ENCODE measurements around the gene BPIFA3. TPM values are rescaled to one million over a fixed set of nuclear protein-coding genes. Genes with fewer than 3 reads are reported as not detected.

BPIFA3 gene
- total RNA-seq, 4 donors from 2014 or later, result not detected

DNA sequence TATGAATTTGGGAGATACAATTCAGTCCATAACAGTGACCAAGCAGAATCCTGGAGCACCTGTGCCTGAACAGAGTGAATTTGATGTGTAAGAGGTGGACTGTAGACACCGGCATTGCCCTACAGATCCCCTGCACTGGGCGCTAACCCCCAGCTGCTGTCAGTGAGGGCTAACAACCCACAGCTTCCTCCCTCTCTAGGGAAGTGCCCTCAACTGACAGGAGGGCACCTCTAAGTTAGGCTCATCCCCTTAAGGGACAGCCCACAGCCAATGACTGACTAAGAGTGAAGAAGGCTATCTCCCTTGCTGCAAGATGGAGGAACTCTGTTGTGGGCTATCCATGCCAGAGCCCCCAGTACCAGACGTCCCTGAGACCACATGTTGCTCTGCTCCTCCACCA, 50.5 kb downstream of the BPIFA3 start:
- 75 to 88% methylated on average over 3 of the region's 3 CpGs for WGBS, 2 donors
- Histone ChIP-seq H3K9me3 (no peaks in the 10 kb centered on the region), H3K27me3 (no peaks in the 10 kb centered on the region), H3K36me3 (no peaks in the 10 kb centered on the region), H3K4me3 (replicated peaks in 1 of 3) (no peak overlapping the region), H3K4me1 (no peaks in the 10 kb centered on the region), H3K27ac (no peak overlapping the region)
- intact Hi-C loops (cut with DNase I), result no loop called here
- TF ChIP-seq POLR2A (IDR thresholded peaks at IDR 0.05) (no peak), CTCF (IDR thresholded peaks at IDR 0.05) (no peak)
- DNase-seq, result no peak

DNA sequence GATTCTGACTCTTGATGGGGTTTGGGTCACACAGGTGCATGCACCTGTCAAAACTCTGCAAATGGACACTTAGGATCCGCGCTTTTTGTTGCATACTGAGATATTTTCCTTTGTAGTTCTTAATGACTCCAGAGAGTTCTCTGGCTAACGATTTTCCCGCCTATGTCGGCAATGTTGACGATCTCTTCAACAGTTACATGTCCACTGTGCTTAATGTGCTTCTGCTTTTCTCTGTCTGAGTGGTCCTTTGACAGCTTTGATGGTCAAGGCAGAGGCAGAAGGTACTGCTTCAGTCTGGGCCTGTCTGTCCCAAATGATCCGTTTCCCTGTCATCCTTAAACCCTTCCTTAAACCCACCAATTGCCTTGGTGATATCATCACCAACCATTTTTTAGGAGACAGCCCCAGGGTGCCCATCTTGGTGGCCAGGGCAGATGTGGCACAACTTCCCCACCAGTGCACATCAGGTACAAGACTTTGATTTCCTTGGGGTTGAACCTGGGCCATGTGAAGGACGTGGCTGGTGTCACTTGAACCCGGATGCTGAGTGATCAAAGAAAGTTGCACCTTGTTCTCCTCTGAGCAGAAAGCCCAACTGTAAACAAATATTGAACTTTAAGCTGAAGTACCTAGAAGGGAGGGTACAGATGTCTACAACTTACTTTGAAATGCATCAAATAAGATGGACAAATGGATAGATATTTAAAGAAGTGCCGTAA, 55.2 kb downstream of the BPIFA3 start:
- Histone ChIP-seq H3K9me3 (no peaks in the 10 kb centered on the region), H3K27ac (no peak overlapping the region), H3K4me1 (no peaks in the 10 kb centered on the region), H3K4me3 (replicated peaks in 1 of 3) (no peak overlapping the region), H3K36me3 (no peaks in the 10 kb centered on the region), H3K27me3 (no peaks in the 10 kb centered on the region)
- 80 to 82% methylated on average over 10 of the region's 10 CpGs for WGBS, 2 donors
- intact Hi-C loops (cut with DNase I), result no loop called here
- no peak for DNase-seq
- no peak for TF ChIP-seq CTCF (IDR thresholded peaks at IDR 0.05)
- no peak for TF ChIP-seq POLR2A (IDR thresholded peaks at IDR 0.05)

- Histone ChIP-seq H3K27me3 (no peaks in the 10 kb centered on the region), H3K4me1 (no peaks in the 10 kb centered on the region), H3K36me3 (no peaks in the 10 kb centered on the region), H3K27ac (no peak overlapping the region), H3K4me3 (replicated peaks in 1 of 3) (no peak overlapping the region), H3K9me3 (no peaks in the 10 kb centered on the region)
- 56 to 62% methylated on average over 13 of the region's 13 CpGs for WGBS, 2 donors
- peak; percentile 13 to 17 for DNase-seq
- intact Hi-C loops (cut with DNase I), result no loop called here
- TF ChIP-seq CTCF (IDR thresholded peaks at IDR 0.05) (no peak), POLR2A (IDR thresholded peaks at IDR 0.05) (no peak)
These were observed 56.1 kb downstream of the BPIFA3 start for GRCh38 chr20:33273117-33273851.

DNA sequence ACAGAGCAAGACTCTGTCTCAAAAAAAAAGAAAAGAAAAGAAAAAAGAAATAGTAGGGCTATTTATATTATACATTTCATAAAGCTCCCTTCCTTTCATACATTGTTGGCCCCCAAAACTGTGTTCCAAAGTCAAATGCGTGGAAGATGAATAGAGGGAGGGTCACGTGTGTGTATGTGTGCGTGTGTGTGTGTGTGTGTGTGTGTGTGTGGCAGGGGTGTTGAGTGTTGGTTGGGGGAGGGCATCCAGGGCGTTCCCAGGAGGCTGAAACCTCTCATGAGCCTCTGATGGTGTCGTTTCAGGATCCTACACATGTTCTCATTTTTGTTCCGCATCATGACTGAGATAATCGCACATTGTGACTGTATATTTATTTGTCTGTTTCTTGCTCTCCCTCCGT, 58.1 kb downstream of the BPIFA3 start:
- Histone ChIP-seq H3K9me3 (no peaks in the 10 kb centered on the region), H3K27ac (no peak overlapping the region), H3K4me3 (replicated peaks in 1 of 3) (no peak overlapping the region), H3K36me3 (no peaks in the 10 kb centered on the region), H3K27me3 (no peaks in the 10 kb centered on the region), H3K4me1 (peaks cover 3 to 9% of the 10 kb centered on the region in 2 donors)
- WGBS, 2 donors, result 83 to 86% methylated on average over 8 of the region's 8 CpGs
- TF ChIP-seq POLR2A (IDR thresholded peaks at IDR 0.05) (no peak), CTCF (IDR thresholded peaks at IDR 0.05) (no peak)
- DNase-seq, result no peak
- intact Hi-C loops (cut with DNase I), result no loop called here

DNA sequence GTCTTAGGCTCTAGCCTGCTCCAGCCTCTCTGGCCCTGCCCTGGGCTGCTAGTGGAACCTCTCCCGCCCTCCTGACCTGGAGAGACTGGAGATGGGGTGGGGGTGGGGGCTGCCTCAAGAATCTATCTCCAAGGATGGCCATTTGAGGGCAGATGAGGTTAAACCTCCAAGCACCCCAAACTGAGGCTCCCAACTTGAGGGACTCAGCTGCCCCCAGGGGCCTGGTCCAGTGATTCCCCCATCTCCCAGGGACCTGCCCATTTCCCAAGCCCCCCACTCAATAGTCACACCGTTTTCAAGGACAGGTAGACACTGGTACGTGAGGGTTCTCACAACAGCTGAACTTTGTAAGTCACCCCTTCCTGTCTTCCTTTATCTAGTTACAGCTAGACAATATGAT, 58.7 kb downstream of the BPIFA3 start:
- Histone ChIP-seq H3K27ac (no peak overlapping the region), H3K4me1 (peaks cover 8 to 16% of the 10 kb centered on the region in 2 donors), H3K36me3 (no peaks in the 10 kb centered on the region), H3K27me3 (no peaks in the 10 kb centered on the region), H3K9me3 (no peaks in the 10 kb centered on the region), H3K4me3 (replicated peaks in 1 of 3) (no peak overlapping the region)
- intact Hi-C loops (cut with DNase I), result no loop called here
- no peak for DNase-seq
- no peak for TF ChIP-seq POLR2A (IDR thresholded peaks at IDR 0.05)
- no peak for TF ChIP-seq CTCF (IDR thresholded peaks at IDR 0.05)
- 74 to 78% methylated on average over 3 of the region's 3 CpGs for WGBS, 2 donors

All from thyroid gland (tissue), 4 donors.